ENCODE measurements around the gene FHIT.
A peak's percentile ranks its signal among the peaks of the same experiment; 100 is the strongest.

The FHIT gene

GRCh38 chr3:59940718-59941117 is 1310.5 kb downstream of the FHIT start:
- no peak overlapping the region for H3K27ac ChIP-seq (ENCODE audit: low read length)
- H2AFZ ChIP-seq (ENCODE audit: low read depth, low read length), result no peak overlapping the region
- H3K36me3 ChIP-seq (replicated peaks; ENCODE audit: low read depth, low read length), result no peaks in the 10 kb centered on the region
- H3K4me2 ChIP-seq (ENCODE audit: low read length), result peak overlapping the region; percentile 46
- peaks cover 17% of the 10 kb centered on the region for H3K27me3 ChIP-seq (ENCODE audit: low read depth, low read length)
- H3K79me2 ChIP-seq (ENCODE audit: low read length), result no peaks in the 10 kb centered on the region
- TF ChIP-seq EZH2phosphoT487 (IDR thresholded peaks at IDR 0.05; ENCODE audit: low read depth) (no peak), CTCF (IDR thresholded peaks at IDR 0.05; ENCODE audit: low read depth, low read length) (no peak)
- H4K20me1 ChIP-seq (ENCODE audit: insufficient read depth, low read length), result no peaks in the 10 kb centered on the region
- H3K9me3 ChIP-seq (ENCODE audit: insufficient read depth, low read length), result no peaks in the 10 kb centered on the region
- peak overlapping the region; percentile 18; the same call in 1 of the 2 replicates for H3K4me3 ChIP-seq (ENCODE audit: low read length)
- H3K4me1 ChIP-seq (ENCODE audit: low read length), result peaks cover 25% of the 10 kb centered on the region
- no peak overlapping the region for H3K9ac ChIP-seq (ENCODE audit: low read length)

- H3K9ac ChIP-seq (ENCODE audit: low read length), result no peak overlapping the region
- peaks cover 18% of the 10 kb centered on the region for H3K27me3 ChIP-seq (ENCODE audit: low read depth, low read length)
- no peaks in the 10 kb centered on the region for H3K36me3 ChIP-seq (replicated peaks; ENCODE audit: low read depth, low read length)
- H3K4me1 ChIP-seq (ENCODE audit: low read length), result peaks cover 33% of the 10 kb centered on the region
- H3K4me2 ChIP-seq (ENCODE audit: low read length), result peak overlapping the region; percentile 46
- peak overlapping the region; percentile 18; the same call in 1 of the 2 replicates for H3K4me3 ChIP-seq (ENCODE audit: low read length)
- TF ChIP-seq EZH2phosphoT487 (IDR thresholded peaks at IDR 0.05; ENCODE audit: low read depth) (no peak), CTCF (IDR thresholded peaks at IDR 0.05; ENCODE audit: low read depth, low read length) (no peak)
- H2AFZ ChIP-seq (ENCODE audit: low read depth, low read length), result no peak overlapping the region
- no peaks in the 10 kb centered on the region for H4K20me1 ChIP-seq (ENCODE audit: insufficient read depth, low read length)
- no peaks in the 10 kb centered on the region for H3K9me3 ChIP-seq (ENCODE audit: insufficient read depth, low read length)
- H3K27ac ChIP-seq (ENCODE audit: low read length), result no peak overlapping the region
- H3K79me2 ChIP-seq (ENCODE audit: low read length), result no peaks in the 10 kb centered on the region
These were observed 1311.3 kb downstream of the FHIT start for GRCh38 chr3:59939826-59940426.

GRCh38 chr3:59938828-59939227 is 1312.4 kb downstream of the FHIT start:
- Histone ChIP-seq H4K20me1 (ENCODE audit: insufficient read depth, low read length) (no peaks in the 10 kb centered on the region), H3K9me3 (ENCODE audit: insufficient read depth, low read length) (peaks cover 6% of the 10 kb centered on the region; the same call in 1 of the 2 replicates), H3K9ac (ENCODE audit: low read length) (no peak overlapping the region), H3K79me2 (ENCODE audit: low read length) (no peaks in the 10 kb centered on the region), H3K4me1 (ENCODE audit: low read length) (peaks cover 43% of the 10 kb centered on the region), H3K27ac (ENCODE audit: low read length) (no peak overlapping the region), H3K27me3 (ENCODE audit: low read depth, low read length) (peaks cover 18% of the 10 kb centered on the region), H2AFZ (ENCODE audit: low read depth, low read length) (no peak overlapping the region), H3K36me3 (replicated peaks; ENCODE audit: low read depth, low read length) (peaks cover 4% of the 10 kb centered on the region), H3K4me2 (ENCODE audit: low read length) (no peak overlapping the region), H3K4me3 (ENCODE audit: low read length) (no peak overlapping the region)
- TF ChIP-seq CTCF (IDR thresholded peaks at IDR 0.05; ENCODE audit: low read depth, low read length) (no peak), EZH2phosphoT487 (IDR thresholded peaks at IDR 0.05; ENCODE audit: low read depth) (no peak)

- no peak overlapping the region for H3K4me2 ChIP-seq (ENCODE audit: low read length)
- no peak overlapping the region for H3K4me3 ChIP-seq (ENCODE audit: low read length)
- H3K9ac ChIP-seq (ENCODE audit: low read length), result no peak overlapping the region
- H2AFZ ChIP-seq (ENCODE audit: low read depth, low read length), result no peak overlapping the region
- peaks cover 19% of the 10 kb centered on the region for H3K27me3 ChIP-seq (ENCODE audit: low read depth, low read length)
- H4K20me1 ChIP-seq (ENCODE audit: insufficient read depth, low read length), result no peaks in the 10 kb centered on the region
- peaks cover 19% of the 10 kb centered on the region for H3K9me3 ChIP-seq (ENCODE audit: insufficient read depth, low read length)
- TF ChIP-seq CTCF (IDR thresholded peaks at IDR 0.05; ENCODE audit: low read depth, low read length) (no peak), EZH2phosphoT487 (IDR thresholded peaks at IDR 0.05; ENCODE audit: low read depth) (no peak)
- H3K27ac ChIP-seq (ENCODE audit: low read length), result no peak overlapping the region
- no peaks in the 10 kb centered on the region for H3K79me2 ChIP-seq (ENCODE audit: low read length)
- H3K36me3 ChIP-seq (replicated peaks; ENCODE audit: low read depth, low read length), result peaks cover 11% of the 10 kb centered on the region
- peaks cover 43% of the 10 kb centered on the region for H3K4me1 ChIP-seq (ENCODE audit: low read length)
These were observed 1314.1 kb downstream of the FHIT start for GRCh38 chr3:59937201-59937600.
